ENCODE measurements around the gene TENM3. TPM values are rescaled to one million over a fixed set of nuclear protein-coding genes. Genes with fewer than 3 reads are reported as not detected.

The TENM3 gene
- polyA plus RNA-seq, 1 experiment: 9.2 TPM

- DNase-seq (ENCODE audit: low read depth): no peak
- no peaks in the 10 kb centered on the region for H3K36me3 ChIP-seq (ENCODE audit: control insufficient read depth, insufficient read depth, low read length)
- ChIA-PET CTCF (no interaction called here), POLR2A (no interaction called here)
- H3K27me3 ChIP-seq (ENCODE audit: control insufficient read depth, insufficient read depth, low read length): no peaks in the 10 kb centered on the region
- no peak for TF ChIP-seq CTCF (IDR thresholded peaks at IDR 0.05; ENCODE audit: insufficient read depth, low read depth, low read length)
- no peak overlapping the region for H3K4me3 ChIP-seq (ENCODE audit: low read depth, low read length)
Observed at GRCh38 chr4:182583703-182584415, 340.7 kb downstream of the TENM3 start.

GRCh38 chr4:182585321-182585720, 342.1 kb downstream of the TENM3 start:
- Histone ChIP-seq H3K4me3 (ENCODE audit: low read depth, low read length) (no peak overlapping the region), H3K27me3 (ENCODE audit: control insufficient read depth, insufficient read depth, low read length) (no peaks in the 10 kb centered on the region), H3K36me3 (ENCODE audit: control insufficient read depth, insufficient read depth, low read length) (no peaks in the 10 kb centered on the region)
- no peak for DNase-seq (ENCODE audit: low read depth)
- ChIA-PET CTCF (no interaction called here), POLR2A (interaction anchor here (0.6 kb wide), 1 partner anchor 28 kb away, joined by 3 read pairs; no protein-coding TSS in a partner anchor)
- no peak for TF ChIP-seq CTCF (IDR thresholded peaks at IDR 0.05; ENCODE audit: insufficient read depth, low read depth, low read length)

GRCh38 chr4:182589100-182589499, 345.9 kb downstream of the TENM3 start:
- Histone ChIP-seq H3K36me3 (ENCODE audit: control insufficient read depth, insufficient read depth, low read length) (no peaks in the 10 kb centered on the region), H3K4me3 (ENCODE audit: low read depth, low read length) (no peak overlapping the region), H3K27me3 (ENCODE audit: control insufficient read depth, insufficient read depth, low read length) (no peaks in the 10 kb centered on the region)
- no peak for TF ChIP-seq CTCF (IDR thresholded peaks at IDR 0.05; ENCODE audit: insufficient read depth, low read depth, low read length)
- ChIA-PET POLR2A (no interaction called here), CTCF (no interaction called here)
- DNase-seq (ENCODE audit: low read depth): no peak

GRCh38 chr4:182593402-182593801, 350.2 kb downstream of the TENM3 start:
- no peak for DNase-seq (ENCODE audit: low read depth)
- ChIA-PET CTCF (no interaction called here), POLR2A (no interaction called here)
- H3K27me3 ChIP-seq (ENCODE audit: control insufficient read depth, insufficient read depth, low read length): no peaks in the 10 kb centered on the region
- no peak overlapping the region for H3K4me3 ChIP-seq (ENCODE audit: low read depth, low read length)
- no peak for TF ChIP-seq CTCF (IDR thresholded peaks at IDR 0.05; ENCODE audit: insufficient read depth, low read depth, low read length)
- H3K36me3 ChIP-seq (ENCODE audit: control insufficient read depth, insufficient read depth, low read length): no peaks in the 10 kb centered on the region

GRCh38 chr4:182593864-182594263, 350.7 kb downstream of the TENM3 start:
- CTCF ChIA-PET: no interaction called here
- POLR2A ChIA-PET: no interaction called here

More at GRCh38 chr4:182593864-182594263, 350.7 kb downstream of the TENM3 start:
- Histone ChIP-seq H3K4me3 (ENCODE audit: low read depth, low read length) (no peak overlapping the region), H3K27me3 (ENCODE audit: control insufficient read depth, insufficient read depth, low read length) (no peaks in the 10 kb centered on the region), H3K36me3 (ENCODE audit: control insufficient read depth, insufficient read depth, low read length) (no peaks in the 10 kb centered on the region)
- no peak for DNase-seq (ENCODE audit: low read depth)
- no peak for TF ChIP-seq CTCF (IDR thresholded peaks at IDR 0.05; ENCODE audit: insufficient read depth, low read depth, low read length)

All from BJ (cell line).